Right ventricle myocardium inferior (tissue), 1 donor: ENCODE measurements around the gene SREK1IP1. TPM values are rescaled to one million over a fixed set of nuclear protein-coding genes. Genes with fewer than 3 reads are reported as not detected.

Experiments
- ATAC-seq: fragments of 200-7000 bp; cut with Tn5 transposase; one replicate; pipeline ENCODE4 v1.9.1; 2020; ENCODE audit warnings: mild to moderate bottlenecking, moderate library complexity
- DNase-seq: peaks from one replicate; pipeline ENCODE4 v3.0.0; 2021; ENCODE audit errors: missing footprints
- intact Hi-C: fragments of 100-400 bp; cut with DNase I; formaldehyde crosslinking; loops from one replicate; pipeline ENCODE4 v1.11.0; 2022
- long read RNA-seq: library from polyadenylated mRNA; unstranded; transcript quantifications from one replicate; pipeline ENCODE4 v2.0.0, GENCODE V29; 2021
- total RNA-seq: library from RNA; stranded (reverse); fragmentation: NEBNext Ultra II Directional; extraction: Animal tissue kit (Norgen Biotek cat#: 25700); gene quantifications from one replicate; pipeline ENCODE4 v1.2.1, GENCODE V29; 2021
- donor health status: DM: no; HTN: yes; CAD: no; lungs with severe emphysema.

SREK1IP1 gene
- total RNA-seq, result 11.1 TPM
- long read RNA-seq, full-length matches to known transcripts, result 5 of 7 reads
- long read RNA-seq, partial matches to known transcripts, result 0 of 7 reads
- long read RNA-seq, other reads (novel, unspliced or antisense), result 2 of 7 reads

DNA sequence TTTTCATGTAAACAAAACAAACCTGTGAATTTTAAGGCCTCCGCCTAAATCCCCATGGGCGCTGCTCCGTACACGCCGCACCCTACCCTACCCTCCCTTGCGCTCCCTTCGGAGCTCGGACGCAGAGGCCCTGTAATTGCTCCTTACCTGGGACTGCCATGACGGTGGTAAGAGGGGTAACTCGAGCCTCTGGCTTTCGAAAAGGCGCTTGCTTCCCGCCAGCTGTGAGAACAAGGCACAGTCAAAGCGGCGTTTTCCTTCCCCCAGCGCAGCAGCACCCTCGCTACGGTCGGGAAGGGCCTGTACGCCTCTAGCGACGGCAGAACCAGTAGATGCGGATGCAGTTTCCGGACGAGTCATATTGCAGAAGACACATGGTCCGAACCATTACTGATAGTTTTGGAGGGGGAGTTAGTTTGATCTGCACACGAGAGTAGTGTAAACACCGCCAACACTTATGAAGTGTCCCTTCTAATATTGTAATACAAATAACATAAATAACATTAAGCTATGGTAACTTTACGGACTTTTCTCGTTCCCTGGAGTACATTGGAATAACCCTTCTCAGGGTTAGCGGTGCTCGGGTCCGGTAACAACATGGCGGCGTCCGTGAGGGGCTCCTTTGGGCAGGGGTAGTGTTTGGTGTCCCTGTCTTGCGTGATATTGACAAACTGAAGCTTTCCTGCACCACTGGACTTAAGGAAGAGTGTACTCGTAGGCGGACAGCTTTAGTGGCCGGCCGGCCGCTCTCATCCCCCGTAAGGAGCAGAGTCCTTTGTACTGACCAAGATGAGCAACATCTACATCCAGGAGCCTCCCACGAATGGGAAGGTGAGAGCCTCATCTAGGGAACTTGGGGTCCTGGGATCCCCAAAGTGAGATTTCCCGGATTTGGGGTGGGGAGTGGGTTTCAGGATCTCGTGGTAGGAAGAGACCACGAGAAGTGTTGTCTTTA is at the start of gene SREK1IP1, which contains the start of gene CWC27:
Gene SREK1IP1, minus strand, starts transcription at position 334 of the 955 bp plus-strand sequence. Its CDS starts 174 bp downstream, at position 160.
Gene CWC27, plus strand, starts transcription at position 573 of the 955 bp plus-strand sequence. Its CDS starts 217 bp downstream, at position 790.
- peak; percentile 89 for DNase-seq
- peak; percentile 99 for ATAC-seq
- intact Hi-C loops, result no loop called here

GRCh38 chr5:64818245-64818644 is 49.8 kb upstream of the SREK1IP1 start:
- intact Hi-C loops, result loop anchor here (10.0 kb wide), 2 partner anchors 137 to 517 kb away; no protein-coding TSS in a partner anchor
- no peak for ATAC-seq
- DNase-seq, result no peak

- intact Hi-C loops, result loop anchor here (5.0 to 10.0 kb wide), 4 partner anchors 141 to 521 kb away; no protein-coding TSS in a partner anchor
- ATAC-seq (no peak), DNase-seq (no peak)
Observed at GRCh38 chr5:64814073-64814472, 45.6 kb upstream of the SREK1IP1 start.

GRCh38 chr5:64811050-64811640 is 42.7 kb upstream of the SREK1IP1 start:
- DNase-seq (no peak), ATAC-seq (no peak)
- intact Hi-C loops, result loop anchor here (1.0 to 10.0 kb wide), 5 partner anchors 144 to 672 kb away; no protein-coding TSS in a partner anchor

- intact Hi-C loops, result no loop called here
- ATAC-seq, result no peak
- DNase-seq, result no peak
Observed at GRCh38 chr5:64807520-64807919, 39.0 kb upstream of the SREK1IP1 start.

DNA sequence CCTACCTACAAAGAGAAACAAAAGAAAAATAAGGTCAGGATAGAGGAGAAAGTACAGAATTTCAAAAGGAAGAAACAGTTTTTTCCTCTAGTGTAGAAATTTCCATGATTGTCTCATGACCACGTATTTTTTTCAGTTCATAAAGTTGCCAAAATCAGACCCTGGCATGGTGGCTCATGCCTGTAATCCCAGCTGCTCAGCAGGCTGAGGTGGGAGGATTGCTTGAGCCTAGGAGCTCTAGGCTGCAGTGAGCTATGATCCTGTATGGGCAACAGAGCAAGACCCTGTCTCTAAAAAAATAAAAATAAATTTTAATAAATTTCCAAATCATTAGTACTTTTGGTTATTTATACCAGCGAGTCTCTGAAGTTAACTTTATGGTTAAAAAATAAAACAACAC is 38.0 kb upstream of the SREK1IP1 start:
- no peak for ATAC-seq
- intact Hi-C loops, result no loop called here

GRCh38 chr5:64800926-64801325 is 32.4 kb upstream of the SREK1IP1 start:
- intact Hi-C loops, result no loop called here
- no peak for DNase-seq
- no peak for ATAC-seq

More for the DNA sequence above, 38.0 kb upstream of the SREK1IP1 start:
- no peak for DNase-seq

GRCh38 chr5:64796301-64796700 is 27.8 kb upstream of the SREK1IP1 start:
- no peak for DNase-seq
- intact Hi-C loops, result no loop called here
- ATAC-seq, result no peak

- DNase-seq (no peak), ATAC-seq (no peak)
- intact Hi-C loops, result no loop called here
Observed at GRCh38 chr5:64794053-64794770, 25.7 kb upstream of the SREK1IP1 start.

DNA sequence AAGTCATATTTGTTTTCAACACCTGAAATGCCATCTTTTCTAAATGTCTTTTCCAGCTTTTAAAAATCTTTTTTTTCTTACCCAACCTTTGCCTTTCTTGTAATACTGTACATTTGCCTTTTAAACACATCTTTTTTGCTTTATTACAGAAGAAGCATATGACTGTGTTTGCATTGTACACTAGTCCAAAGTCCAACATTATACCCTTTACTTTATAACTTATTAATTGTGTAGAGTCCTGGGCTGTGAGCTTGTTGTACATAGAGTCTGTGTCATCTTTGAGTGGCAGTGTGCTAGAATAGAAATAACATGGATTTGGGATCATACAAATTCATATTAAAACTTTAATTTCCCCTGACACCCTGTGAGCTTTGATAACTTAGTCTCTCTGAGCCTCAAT is 24.0 kb upstream of the SREK1IP1 start:
- ATAC-seq (no peak), DNase-seq (no peak)
- intact Hi-C loops, result no loop called here

DNA sequence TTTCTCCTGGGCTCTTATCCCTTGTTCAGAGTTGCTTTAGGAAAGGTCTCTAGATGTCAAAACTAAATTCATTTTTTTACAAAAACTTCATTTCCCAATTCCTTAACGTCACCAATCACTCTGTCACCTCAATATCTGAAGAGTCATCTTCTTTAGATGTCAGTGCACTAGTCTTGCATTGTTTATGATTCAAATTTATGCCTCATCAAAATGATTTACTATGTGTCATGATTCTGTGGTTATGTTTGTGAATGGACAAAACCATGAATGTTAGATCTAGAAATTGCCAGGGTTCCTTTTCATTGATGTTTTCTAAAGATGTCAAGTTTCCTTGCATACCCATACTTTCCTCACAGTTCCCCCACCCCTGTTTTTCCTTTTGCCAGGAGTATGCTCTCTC is 21.7 kb upstream of the SREK1IP1 start:
- DNase-seq, result no peak
- no peak for ATAC-seq
- intact Hi-C loops, result no loop called here

DNA sequence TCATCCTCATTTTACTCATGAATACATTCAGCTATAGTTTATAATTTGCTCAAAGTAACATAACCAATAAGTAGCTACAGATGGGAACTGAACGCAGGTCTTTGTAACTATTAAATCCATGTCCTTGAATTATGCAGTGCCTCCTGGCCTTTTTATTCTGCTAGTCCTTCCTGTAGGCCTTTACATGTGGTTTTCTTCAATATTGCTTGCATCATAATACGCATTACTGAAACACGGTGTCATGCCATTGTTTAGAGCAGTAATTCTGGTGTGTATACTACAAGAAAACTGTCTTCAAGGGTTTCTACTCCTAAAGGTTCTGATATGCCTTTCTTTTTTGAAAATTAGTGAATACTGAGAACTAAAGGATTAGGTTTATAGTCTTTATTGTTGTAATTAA is 21.0 kb upstream of the SREK1IP1 start:
- intact Hi-C loops, result loop anchor here (10.0 kb wide), 1 partner anchor 645 kb away; no protein-coding TSS in a partner anchor
- no peak for DNase-seq
- ATAC-seq, result no peak

DNA sequence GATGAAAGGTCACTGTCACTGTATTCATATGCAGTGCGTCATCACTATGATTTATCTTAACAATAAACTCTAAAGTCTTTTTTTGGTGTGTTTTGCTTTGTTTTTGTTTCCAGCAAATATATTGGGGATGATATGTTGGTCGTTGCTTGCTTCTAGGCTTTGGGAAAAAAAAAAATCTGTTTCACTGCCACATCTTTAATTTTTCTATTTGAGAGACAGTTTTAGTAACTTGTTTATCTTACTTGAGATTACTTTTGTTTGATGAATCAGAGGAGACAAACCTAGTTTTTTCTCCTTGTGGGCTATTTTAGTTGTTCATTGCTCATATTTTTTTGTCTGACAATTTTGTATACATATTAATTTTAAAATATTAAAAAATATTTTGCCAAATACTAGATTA is 19.7 kb upstream of the SREK1IP1 start:
- DNase-seq (no peak), ATAC-seq (no peak)
- intact Hi-C loops, result loop anchor here (10.0 kb wide), 1 partner anchor 643 kb away; no protein-coding TSS in a partner anchor

DNA sequence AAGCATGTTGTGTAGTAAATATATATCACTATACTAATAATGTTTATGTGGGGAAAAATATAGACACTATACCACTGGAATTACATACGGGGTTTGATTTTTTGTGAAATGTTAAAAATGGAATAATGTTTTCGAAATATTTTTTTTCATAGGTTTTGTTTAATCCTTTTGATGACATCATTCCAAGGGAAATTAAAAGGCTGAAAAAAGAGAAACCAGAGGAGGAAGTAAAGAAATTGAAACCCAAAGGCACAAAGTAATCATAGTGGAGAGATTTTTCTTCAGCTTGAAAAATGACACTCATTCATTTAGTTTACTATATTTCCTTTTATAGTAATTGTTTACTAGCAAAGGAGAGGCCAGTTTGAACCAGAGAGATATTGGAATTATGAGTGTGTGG is 17.9 kb upstream of the SREK1IP1 start:
- intact Hi-C loops, result loop anchor here (10.0 kb wide), 1 partner anchor 642 kb away; no protein-coding TSS in a partner anchor
- DNase-seq, result no peak
- ATAC-seq, result no peak

DNA sequence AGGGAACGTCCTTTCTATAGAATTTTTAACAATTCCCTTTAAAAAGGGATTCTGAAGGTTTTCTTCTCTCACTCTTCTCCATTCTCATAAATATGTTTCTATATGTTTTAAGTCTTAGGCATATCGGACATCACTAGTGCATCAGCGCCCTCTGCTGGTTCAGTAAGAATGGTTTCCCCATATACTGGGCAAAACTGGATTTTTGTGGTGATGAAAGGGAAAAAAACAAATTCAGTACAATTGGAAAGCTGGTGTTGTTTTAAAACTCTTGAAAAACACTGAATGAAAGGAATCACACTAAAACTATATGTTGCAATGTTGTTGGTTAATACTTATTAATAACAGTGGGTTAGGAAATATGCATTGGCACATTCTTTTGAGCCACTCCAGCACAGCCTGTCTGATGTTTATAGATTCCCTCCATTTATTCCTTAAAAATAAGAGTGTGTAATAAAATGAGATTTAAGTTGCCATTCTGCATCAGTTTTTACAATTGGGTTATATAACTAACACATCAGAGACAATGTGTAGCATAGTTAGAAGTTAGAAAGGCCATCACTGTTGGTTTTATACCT is 16.0 kb upstream of the SREK1IP1 start:
- intact Hi-C loops, result loop anchor here (1.0 to 10.0 kb wide), 2 partner anchors 149 to 640 kb away; no protein-coding TSS in a partner anchor
- ATAC-seq (no peak), DNase-seq (peak; percentile 53)

- intact Hi-C loops, result no loop called here
- ATAC-seq (no peak), DNase-seq (no peak)
Observed at GRCh38 chr5:64775291-64775690, 6.8 kb upstream of the SREK1IP1 start.

DNA sequence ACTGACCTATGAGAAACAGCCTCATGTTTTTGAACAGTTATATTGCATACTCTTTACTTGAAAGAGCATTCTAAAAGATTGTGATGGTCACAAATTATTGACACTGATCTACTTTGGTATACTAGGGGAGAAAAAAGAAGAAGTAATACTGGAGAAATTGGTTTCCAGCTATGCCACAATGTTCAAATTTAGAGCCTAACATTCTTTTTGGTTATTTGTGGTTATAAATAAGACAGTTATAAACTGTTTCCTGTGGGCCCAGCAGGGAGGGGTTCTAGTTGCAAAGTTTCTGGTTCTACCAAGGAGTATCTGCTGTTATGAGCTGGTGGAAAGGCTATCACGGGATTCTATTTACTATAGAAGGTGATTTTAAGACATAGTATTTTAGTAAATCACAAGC is 5.0 kb upstream of the SREK1IP1 start:
- intact Hi-C loops, result no loop called here

GRCh38 chr5:64771736-64772135 is 3.2 kb upstream of the SREK1IP1 start:
- intact Hi-C loops, result no loop called here
- ATAC-seq, result no peak
- no peak for DNase-seq

More for the DNA sequence above, 5.0 kb upstream of the SREK1IP1 start:
- DNase-seq (no peak), ATAC-seq (no peak)
